Activated CD4-positive, alpha-beta T cell treated with anti-CD3 and anti-CD28 coated beads, Interleukin-2, amount 10 ng/mL, durations not matched to agents 7 days and 5 days (primary cell): ENCODE data around the gene HSP90AB1. TPM values are rescaled to one million over a fixed set of nuclear protein-coding genes. Genes with fewer than 3 reads are reported as not detected.

Experiments used
- total RNA-seq, 2 experiments: library from RNA; stranded (reverse); gene quantifications; one replicate each; pipeline ENCODE4 v1.2.3, GENCODE V29; 2021

Gene HSP90AB1
- total RNA-seq, 2 experiments from 2014 or later: 522 to 571 TPM

Other genes with a start within 250 kb of the HSP90AB1 start
- 10 to 100 TPM; 37.6 to 47.2 TPM for gene MRPL14, start 119.6 kb upstream of the HSP90AB1 start, total RNA-seq
- 10 to 100 TPM; 14.5 to 15.3 TPM for gene TMEM63B, start 119.5 kb upstream of the HSP90AB1 start, total RNA-seq
- gene CAPN11, start 88.3 kb upstream of the HSP90AB1 start, total RNA-seq: 1 to 10 TPM; 2.5 to 3.0 TPM
- gene MYMX, start 30.2 kb upstream of the HSP90AB1 start, total RNA-seq: not detected
- 10 to 100 TPM; 38.5 to 46.9 TPM for gene SLC29A1, start 23.5 kb upstream of the HSP90AB1 start, total RNA-seq
- 10 to 100 TPM; 29.5 to 30.1 TPM for gene SLC35B2, start 10.4 kb downstream of the HSP90AB1 start, total RNA-seq
- gene NFKBIE, start 18.4 kb downstream of the HSP90AB1 start, total RNA-seq: 10 to 100 TPM; 14.7 to 15.3 TPM
- not detected for gene TMEM151B, start 23.3 kb downstream of the HSP90AB1 start, total RNA-seq
- 10 to 100 TPM; 16.8 to 19.6 TPM for gene AARS2, start 66.2 kb downstream of the HSP90AB1 start, total RNA-seq
- gene SPATS1, start 95.5 kb downstream of the HSP90AB1 start, total RNA-seq: not detected
- gene CDC5L, start 140.6 kb downstream of the HSP90AB1 start, total RNA-seq: 10 to 100 TPM; 24.4 to 29.8 TPM